Suppressor macrophage treated with lipopolysaccharide for 4 hours (primary cell): ENCODE data around the gene RMI1.

ENCODE experiments used
- DNase-seq: peaks from one replicate; pipeline ENCODE4 v3.0.0-alpha.2; 2020

RMI1 gene

DNA sequence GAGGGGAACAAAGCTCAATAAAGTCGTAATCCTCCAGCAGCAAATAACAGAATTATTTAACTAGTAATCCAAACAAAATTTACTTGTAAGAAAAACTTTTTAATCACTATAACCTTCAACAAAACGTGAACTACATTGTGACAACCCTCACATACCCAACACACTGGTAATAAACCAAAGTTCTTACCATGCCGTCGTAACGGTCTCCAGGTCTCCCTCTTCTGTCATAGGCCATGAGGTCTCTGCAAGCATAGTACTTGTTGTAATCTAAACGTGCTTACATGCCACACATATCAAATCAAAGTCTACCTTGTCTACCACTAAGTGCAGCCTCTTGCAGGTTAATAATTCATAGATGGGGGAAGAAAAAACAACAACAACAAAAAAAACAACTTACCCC lies 9.1 kb upstream of the RMI1 start:
- no peak for DNase-seq

DNA sequence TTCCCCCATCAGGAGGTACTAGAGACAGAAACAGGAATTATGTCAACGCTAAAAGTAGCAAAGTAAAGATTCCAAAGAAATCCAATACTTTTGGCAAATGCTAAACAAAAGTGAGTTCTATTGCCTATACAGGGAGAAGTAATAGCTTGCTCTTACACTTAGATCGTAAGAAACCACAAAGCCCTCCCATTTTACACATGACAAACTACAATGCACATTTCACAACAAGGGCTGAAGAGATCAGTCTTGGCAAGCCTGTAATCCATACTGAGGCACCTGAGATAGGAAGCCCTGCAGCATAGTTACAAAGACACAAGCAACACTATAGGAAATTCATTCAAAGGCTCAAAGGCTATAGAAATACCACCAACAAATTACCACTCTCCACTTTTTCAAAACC lies 8.3 kb upstream of the RMI1 start:
- DNase-seq: no peak

DNA sequence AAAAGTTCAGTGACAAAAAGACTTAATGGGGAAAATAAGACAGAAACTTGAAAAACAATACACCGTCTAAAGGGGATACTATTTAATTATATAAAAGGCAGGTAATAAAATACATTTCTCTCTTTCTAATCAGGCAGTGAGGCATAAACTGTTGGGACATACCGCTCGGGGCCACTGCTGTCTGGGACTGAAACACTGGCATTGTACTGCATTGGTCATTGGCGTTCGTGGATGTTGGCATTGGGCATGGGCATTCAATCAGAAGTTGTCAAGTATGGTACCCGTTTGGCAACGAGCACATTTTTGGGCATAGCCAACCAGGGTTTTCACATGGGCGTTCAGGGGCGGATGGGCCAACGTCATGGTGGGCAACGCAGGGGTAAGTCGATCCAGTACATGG lies 5.3 kb upstream of the RMI1 start:
- DNase-seq: no peak

DNA sequence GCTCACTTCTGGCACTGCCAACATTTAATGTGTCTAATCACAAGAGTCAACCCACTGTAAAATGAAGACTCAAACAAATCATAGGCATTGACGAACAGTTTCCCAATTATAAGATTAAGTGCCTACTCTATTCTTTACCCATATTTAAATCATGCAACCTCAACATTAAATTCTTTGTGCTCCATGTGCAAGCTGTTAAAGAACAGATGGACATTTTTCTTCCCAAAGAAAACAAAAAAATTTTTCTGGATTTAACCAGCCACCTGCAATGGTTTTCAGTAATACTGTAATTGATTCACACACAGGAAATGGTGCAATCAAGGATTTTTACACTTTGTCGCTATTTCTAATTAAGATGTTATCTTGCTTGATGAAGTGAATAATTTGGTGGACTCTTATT lies 4.2 kb upstream of the RMI1 start:
- no peak for DNase-seq

DNA sequence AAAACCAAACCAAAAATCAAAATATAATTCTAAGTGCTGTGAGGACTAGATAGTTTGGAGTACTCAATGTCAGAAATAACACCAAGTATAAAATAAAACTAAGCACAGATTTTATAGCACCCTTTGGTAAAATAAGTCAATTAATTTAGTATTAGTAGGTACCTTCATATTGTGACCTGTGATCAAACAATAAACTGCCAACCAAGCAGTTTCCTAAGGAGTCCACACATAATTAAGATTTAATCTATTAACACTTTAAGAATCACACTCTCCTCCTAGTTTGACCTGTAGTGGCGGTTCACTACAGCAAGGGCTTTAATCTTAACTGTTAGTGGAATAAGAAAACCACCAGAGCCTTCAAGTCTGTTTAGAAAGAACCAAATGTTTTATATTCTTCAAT lies 3.4 kb upstream of the RMI1 start:
- no peak for DNase-seq

DNA sequence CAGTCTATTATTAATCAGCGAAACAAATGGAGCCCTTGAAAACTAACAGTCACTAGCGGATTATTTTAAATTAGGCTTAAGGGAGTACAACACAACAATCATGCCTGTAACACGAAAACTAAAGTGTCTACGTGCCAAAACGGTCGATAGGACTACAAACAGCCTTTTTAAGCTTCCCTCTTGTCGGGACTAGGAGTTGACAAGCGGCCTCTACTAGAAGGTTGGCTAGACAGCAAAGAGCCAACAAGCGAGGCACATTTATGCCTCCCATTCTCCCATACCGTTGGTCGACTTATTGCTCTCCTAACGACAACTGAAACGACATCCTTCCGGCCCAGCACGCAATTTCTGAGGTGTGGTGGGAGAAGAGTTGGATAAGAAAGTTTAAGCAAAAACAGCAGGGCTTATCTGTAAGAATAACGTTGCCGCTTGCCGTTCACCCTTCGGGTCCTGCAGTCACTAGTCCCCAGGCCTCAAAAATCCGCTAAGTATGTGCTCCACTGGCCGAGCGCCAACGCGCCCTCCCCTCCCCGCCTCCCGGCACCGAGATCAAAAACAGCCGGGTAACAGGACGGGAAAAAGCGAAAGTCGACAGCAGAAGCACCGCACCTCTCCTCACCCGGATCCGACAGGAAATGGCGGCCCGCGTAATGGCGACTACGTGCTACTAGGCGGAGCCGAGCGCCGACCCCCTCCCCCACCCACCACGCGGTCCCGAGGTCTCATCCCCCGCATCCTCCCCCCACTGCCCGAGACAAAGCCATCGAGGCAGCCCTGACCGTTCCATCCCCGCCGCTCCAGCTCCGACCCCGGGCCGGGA lies 1.4 kb upstream of the RMI1 start:
- DNase-seq: peak; percentile 91

DNA sequence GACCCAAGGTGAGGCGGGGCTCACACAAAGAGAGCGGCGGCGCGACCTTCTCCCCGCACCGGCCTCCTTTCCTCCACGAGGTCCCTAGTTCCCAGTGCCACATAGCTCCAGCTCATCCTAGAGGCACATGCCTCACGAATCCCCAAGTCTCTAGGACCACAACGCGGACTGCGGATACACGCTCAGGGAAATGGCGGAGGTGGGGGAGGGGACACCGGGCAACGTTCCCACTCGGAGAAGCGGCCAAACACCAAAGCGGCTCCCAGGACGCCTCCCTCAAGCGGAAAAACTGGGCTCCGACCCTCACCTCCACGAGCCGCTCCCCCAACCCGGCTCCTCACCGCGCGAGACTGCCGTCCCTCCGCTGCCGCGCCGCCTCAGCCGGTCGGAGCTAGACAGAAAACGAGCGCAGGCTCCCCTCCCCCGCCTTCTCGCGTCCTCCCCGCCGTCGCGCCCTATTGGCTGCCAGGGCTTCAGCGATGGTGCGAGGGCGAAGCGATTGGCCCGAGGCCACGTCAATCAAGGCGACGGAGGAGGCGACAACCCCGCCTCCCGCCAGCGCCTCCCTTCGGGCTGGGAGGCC lies 702 bp upstream of the RMI1 start, which contains the start of gene HNRNPK:
Gene HNRNPK (minus strand): TSS at position 404 of the 583 bp plus-strand sequence. CDS start 1,963 bp downstream, outside the sequence.
- DNase-seq: peak; percentile 99

DNA sequence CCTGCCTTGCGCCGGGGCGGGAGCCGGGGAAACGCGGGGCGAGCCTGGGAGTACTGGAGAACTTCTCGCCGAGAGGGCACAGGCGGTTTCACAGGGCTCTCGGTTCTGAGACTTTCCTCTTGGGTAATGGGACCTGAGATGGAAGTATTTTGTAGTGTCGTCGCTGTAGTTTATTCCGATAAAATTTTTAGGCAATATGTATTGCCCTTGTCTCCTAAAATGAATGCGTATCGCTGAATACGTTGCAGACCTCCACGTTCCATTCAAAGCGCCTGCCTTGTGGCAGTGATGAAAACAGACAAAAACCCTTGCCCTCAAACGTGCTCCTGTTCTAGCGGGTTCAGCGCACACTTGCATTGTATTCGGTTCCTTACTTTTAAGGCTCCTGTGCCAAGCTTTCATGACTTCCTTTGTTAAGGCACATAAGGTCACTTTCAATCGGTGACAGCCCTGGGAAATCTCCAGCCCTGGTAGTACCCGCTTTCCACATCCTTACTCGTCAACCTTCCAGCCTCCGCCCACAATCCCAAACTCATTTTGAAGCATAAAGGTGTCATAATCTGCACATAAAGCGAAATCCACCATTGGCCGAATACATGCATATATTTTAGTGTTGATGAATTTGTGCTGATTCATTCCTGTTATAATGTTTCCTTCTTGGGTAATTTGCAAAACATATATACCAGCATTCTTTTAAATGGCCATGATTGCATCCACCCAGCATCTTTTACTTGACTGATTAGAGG lies 694 bp downstream of the RMI1 start:
- peak; percentile 76 for DNase-seq

DNA sequence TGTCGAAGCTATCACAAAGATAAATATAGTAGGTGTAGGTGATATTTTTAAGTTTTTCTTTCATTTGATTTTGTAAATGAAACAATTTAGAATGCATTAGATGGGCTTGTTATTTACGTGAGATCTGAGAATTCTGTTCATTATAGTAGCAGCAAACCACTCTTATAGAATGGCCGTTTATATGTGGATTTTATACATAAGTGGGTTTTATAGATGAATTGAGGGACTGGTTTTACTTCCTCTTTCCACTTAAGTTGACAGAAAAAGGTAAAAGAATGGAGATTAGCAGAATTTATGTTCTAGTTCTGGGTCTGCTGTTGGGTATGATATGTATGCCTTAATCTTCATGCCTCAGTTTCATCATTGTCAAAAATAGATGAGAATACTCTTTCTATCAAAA lies 5.6 kb downstream of the RMI1 start:
- DNase-seq: no peak

DNA sequence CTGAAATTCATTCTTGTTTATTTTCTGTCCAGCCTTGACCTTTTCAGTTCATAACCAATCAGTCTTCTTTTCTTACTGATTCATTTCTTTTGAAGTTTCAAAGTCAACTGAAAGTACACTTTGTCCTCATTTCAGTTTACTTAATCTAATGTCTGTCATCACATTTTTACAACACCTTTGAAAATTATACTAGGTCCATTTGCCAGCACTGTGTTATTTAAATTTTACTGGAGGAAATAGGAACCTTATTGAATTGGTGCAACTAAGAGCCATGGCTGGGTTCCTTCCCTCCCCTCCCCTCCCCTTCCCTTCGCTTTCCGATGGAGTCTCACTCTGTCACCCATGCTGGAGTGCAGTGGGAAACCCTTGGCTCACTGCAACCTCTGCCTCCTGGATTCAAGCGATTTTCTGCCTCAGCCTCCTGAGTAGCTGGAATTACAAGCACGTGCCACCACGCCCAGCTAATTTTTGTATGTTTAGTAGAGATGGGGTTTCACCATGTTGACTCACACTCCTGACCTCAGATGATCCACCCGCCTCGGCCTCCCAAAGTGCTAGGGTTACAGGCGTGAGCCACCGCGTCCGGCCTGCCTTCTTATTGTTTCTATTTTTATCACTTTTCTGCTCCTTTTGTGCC lies 6.3 kb downstream of the RMI1 start:
- DNase-seq: no peak

DNA sequence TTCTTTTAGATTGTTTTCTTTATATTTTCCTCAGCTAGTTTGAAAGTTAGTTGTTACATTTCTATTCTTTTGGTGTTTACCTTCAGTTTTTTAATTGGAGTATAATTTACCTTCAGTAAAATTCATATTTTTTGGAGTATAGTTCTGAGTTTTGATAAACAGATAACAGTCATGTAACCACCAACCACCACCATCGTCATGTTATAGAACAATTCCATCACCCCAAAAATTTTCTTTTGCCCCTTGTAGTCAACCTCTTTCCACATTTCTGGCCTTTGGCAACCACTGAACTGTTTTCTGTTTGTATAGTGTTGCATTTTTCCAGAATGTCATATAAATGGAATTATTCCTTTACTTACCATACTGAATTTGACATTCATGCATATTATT lies 6.8 kb downstream of the RMI1 start:
- DNase-seq: no peak

DNA sequence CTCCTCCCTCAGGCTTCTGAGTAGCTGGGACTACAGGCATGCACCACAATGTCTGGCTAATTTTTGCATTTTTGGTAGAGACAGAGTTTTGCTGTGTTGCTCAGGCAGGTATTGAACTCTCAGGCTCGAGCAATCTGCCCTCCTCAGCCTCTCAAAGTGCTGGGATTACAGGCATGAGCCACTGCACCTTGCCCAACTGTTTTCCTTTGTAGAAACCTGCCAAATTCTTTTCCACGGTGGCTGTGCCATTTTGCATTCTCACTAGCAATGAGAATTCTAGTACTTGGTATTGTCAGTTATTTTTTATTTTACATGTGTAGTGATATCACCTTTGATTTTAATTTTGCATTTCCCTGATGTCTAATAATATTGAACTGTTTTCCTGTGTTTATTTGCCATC lies 7.8 kb downstream of the RMI1 start:
- no peak for DNase-seq

DNA sequence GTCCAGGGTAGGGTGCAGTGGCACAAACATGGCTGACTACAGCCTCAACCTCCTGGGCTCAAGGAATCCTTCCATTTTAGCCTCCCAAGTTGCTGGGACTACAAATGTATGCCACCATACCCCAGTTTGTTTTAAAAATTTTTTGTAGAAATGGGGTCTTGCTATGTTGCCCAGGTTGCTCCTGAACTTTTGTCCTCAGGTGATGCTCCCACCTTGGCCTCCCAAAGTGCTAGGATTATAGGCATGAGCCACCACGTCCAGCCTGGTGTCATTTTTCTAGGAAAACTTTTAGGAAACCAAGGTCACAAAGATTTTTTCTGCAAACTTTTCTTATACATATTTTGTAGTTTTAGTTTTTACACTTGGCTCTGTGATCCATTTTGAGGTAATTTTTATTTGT lies 10.8 kb downstream of the RMI1 start:
- no peak for DNase-seq

DNA sequence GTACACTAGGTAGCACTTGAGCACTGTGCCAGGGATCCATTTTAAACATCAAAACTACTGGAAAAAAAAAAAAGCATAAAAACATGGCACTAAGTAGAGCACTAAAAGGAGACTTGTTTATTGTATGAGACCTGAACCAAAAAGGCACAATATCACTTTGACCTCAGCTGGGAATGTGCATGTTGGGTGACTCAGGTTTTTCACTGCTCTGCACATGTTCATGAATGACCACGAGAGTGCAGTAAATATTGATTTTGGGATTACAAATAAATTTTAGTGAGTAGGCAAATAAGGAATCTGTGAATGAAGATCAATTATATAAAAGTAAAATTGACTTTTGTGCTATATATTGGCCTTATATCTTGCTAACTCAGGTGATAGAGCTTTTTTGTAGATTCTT lies 11.8 kb downstream of the RMI1 start:
- DNase-seq: no peak

DNA sequence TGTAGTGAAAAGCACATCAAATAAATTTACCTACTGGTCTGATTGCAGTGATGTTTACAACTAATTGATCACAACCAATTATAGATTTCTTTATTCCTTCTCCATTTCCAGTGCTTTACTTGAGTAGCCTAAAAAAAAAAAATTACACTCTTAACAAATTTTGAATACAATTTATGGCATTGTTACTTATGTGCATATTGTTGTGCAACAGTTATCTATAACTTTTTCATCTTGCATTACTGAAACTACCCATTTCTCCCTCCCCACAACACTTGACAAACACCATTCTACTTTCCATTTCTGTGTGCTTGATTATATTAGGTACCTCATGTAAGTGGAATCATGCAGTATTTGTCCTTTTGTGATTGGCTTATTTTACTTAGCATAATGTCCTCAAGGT lies 12.3 kb downstream of the RMI1 start:
- DNase-seq: no peak

DNA sequence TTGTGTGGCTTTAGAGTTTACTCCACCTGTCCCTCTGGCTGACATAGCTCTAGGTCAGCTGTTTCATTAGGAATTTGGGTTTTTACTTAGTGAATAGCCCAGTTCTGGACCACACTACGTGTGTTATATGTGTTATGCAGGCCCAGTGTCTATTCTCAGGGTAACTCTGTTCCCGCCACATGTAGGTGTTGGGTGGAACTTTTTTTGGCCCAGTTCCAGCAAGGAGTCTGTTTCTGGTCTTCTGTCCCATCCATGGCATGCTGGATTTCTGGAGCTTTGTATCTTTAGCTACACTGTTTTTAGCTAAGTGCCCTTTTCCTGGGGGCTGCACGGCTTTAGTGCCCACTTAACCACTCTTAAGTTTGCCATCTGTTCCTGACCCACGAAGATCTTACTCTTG lies 15.5 kb downstream of the RMI1 start:
- no peak for DNase-seq

DNA sequence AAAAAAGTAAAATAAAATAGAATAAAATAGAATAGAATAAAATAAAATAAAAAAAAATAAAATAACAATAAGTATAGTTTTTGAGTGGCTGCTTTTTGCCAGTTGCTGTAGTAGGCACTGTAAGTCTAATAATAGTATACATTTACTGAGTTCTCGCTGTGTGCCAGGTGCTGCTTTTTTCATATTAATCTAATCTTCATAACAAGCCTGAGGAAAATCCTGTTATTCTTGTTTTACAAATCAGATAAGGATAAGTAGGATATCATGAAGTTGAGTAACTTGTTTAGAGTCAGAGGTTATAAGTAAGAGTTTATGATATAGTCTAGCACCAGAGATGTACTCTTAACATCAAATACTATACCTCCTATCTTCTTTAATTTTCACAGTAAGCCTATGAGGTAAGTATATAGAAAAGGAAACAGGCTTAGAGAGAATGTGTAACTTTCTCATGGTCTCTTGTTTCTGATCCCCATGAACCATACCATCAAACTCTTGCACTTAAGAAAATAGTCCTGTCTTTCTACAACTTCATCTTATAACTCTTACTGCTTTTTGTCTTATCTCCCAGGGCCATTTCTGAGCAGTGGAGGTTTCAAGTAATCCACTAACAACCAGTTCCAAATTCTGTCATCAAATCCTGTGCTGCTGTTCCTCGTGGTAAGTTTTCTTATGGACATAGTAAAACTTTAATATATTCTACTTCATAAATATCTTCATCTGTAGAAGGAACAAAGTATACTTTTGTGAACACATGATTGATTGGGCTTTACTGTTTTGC lies 18.7 kb downstream of the RMI1 start:
- no peak for DNase-seq

DNA sequence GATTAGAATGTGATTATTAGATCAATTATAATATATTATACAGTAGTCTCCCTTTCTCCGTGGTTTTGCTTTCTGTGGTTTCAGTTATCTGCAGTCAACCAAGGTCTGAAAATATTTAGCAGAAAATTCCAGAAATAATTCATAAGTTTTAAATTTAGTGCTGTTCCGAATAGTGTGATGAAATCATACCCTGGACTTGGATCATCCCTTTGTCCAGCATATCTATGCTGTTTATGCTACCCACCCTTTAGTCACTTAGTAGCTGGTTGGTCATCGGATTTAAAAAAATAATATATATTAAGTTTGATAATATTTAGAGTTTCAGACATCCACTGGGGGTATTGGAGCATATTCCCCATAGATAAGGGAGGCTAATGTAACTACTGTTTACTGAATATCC lies 19.6 kb downstream of the RMI1 start:
- DNase-seq: no peak

DNA sequence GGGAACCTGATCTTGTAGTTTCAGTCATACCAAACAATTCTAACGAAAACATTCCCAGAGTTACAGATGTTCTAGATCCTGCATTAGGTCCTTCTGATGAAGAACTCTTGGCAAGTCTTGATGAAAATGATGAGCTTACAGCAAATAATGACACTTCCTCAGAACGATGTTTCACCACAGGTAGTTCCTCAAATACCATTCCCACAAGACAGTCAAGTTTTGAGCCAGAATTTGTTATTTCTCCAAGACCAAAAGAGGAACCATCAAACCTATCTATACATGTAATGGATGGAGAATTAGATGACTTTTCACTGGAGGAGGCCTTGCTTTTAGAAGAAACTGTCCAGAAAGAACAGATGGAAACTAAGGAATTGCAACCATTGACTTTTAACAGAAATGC lies 21.0 kb downstream of the RMI1 start:
- peak; percentile 54 for DNase-seq

DNA sequence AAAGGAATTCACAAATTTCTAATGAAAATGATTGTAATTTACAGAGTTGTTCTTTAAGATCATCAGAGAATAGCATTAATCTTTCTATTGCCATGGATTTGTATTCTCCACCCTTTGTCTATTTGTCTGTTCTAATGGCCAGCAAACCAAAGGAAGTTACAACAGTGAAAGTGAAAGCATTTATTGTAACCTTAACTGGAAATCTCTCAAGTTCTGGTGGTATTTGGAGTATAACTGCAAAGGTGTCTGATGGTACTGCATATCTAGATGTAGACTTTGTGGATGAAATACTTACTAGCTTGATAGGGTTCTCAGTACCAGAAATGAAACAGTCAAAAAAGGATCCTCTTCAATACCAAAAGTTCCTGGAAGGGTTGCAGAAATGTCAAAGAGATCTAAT lies 21.7 kb downstream of the RMI1 start:
- DNase-seq: peak; percentile 25

DNA sequence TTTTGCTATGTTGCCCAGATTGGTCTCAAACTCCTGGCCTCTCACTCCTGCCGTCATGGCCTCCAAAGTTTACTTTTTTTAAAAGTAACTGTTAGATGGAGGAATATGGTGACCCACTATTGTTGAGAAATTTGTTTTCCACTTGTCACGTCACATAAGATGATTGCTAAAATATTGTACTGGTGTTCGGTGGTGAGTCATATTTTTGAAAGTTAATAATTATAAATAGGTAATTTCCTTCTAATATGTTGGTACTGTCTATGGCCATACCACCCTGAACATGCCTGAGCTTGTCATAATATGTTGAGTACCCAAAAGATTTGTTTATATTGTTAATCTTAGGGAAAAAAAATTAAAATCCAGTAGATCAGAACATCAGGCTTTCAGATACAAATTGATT lies 22.6 kb downstream of the RMI1 start:
- DNase-seq: no peak

DNA sequence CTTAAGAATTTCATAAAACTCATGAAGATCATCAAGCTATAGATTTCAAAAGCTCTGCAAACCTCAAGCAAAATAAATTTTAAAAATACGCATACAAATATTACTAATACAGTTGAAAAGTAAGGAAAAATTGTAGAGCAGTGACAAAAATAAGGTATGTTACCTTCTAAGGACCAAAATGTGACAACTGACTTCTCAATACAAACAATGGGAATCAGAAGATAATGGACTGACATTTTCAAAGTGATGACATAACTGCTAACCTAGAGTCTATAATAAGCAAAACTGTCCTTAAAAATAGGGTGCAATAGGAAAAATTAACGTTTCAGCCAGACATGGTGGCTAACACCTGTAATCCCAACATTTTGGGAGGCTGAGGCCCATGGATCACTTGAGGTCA lies 27.1 kb downstream of the RMI1 start:
- DNase-seq: no peak

DNA sequence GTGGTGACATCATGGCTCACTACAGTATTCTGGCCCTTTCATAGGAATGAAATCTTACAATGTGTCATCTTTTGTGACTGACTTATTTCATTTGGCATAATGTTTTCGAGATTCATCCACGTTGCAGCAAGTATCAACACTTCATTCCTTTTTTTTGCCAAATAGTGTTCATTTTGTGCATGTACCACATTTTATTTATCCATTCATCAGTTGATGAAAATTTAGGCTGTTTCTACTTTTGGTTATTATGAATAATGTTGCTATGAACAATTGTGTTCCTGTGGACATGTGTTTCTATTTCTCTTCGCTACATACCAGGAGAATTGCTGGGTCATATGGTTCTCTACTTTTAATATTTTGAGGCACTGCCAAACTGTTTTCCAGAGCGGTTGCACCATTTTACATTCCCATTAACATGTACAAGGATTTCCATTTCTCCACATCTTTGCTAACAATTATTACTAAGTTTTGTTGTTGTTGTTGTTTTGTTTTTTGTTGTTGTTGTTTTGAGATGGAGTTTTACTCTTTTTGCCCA lies 43.5 kb downstream of the RMI1 start:
- DNase-seq: no peak
